Measurements from ENCODE around the gene STRADA. TPM values are rescaled to one million over a fixed set of nuclear protein-coding genes. Genes with fewer than 3 reads are reported as not detected.

The STRADA gene
- total RNA-seq, 1 donor from 2014 or later: 55.9 TPM

- Mint-ChIP-seq H3K27me3 (ENCODE audit: low read depth) (no peaks in the 10 kb centered on the region), H3K9me3 (no peaks in the 10 kb centered on the region), H3K4me3 (no peak overlapping the region), H3K4me1 (no peaks in the 10 kb centered on the region), H3K36me3 (ENCODE audit: low read depth) (peaks cover 10% of the 10 kb centered on the region), H3K27ac (ENCODE audit: unreplicated experiment) (no peak overlapping the region)
- no peak for DNase-seq (ENCODE audit: low read depth, low spot score)
- no peak for TF ChIP-seq CTCF (conservative IDR thresholded peaks at IDR 0.05)
Observed at GRCh38 chr17:63764716-63765115, 23.1 kb upstream of the STRADA start.

GRCh38 chr17:63762161-63763078 is 20.8 kb upstream of the STRADA start:
- H3K36me3 Mint-ChIP-seq (ENCODE audit: low read depth): peaks cover 10% of the 10 kb centered on the region
- DNase-seq (ENCODE audit: low read depth, low spot score): no peak
- no peak for TF ChIP-seq CTCF (conservative IDR thresholded peaks at IDR 0.05)
- no peaks in the 10 kb centered on the region for H3K4me1 Mint-ChIP-seq
- H3K9me3 Mint-ChIP-seq: no peaks in the 10 kb centered on the region
- H3K27me3 Mint-ChIP-seq (ENCODE audit: low read depth): no peaks in the 10 kb centered on the region
- no peak overlapping the region for H3K27ac Mint-ChIP-seq (ENCODE audit: unreplicated experiment)
- H3K4me3 Mint-ChIP-seq: no peak overlapping the region

DNA sequence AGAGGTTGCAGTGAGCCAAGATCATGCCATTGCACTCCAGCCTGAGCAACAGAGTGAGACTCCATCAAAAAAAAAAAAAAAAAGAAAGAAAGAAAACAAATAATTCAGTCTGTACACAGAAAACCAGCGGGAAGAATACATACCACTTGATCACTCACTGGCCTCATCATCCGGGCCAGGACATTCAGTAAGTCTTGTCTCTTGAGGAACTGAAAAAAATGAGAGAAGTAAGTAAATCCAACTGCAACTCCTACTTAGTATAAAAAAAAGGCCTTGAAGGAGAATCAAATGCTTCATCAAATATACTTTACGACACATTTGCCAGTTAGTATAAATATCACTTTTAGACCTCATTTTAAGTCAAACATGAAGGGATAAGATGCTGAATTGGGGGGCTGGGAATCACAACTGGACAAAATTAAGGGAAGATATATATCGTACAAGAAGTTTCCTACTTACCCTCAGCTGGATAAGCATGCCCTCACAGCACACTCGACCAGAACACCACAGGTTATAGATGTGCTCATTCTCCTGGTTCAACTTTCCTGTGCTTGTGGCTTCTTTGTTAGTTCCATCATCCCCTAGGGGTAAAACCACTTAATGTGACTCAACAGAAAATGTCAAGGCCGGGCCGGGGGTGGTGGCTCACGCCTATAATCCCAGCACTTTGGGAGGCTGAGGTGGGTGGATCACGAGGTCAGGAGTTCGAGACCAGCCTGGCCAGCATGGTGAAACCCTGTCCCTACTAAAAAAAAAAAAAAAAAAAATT is 19.4 kb upstream of the STRADA start:
- Mint-ChIP-seq H3K9me3 (no peaks in the 10 kb centered on the region), H3K36me3 (ENCODE audit: low read depth) (peaks cover 10% of the 10 kb centered on the region), H3K27me3 (ENCODE audit: low read depth) (no peaks in the 10 kb centered on the region), H3K27ac (ENCODE audit: unreplicated experiment) (no peak overlapping the region), H3K4me1 (no peaks in the 10 kb centered on the region), H3K4me3 (no peak overlapping the region)
- no peak for DNase-seq (ENCODE audit: low read depth, low spot score)
- TF ChIP-seq CTCF (conservative IDR thresholded peaks at IDR 0.05): no peak

DNA sequence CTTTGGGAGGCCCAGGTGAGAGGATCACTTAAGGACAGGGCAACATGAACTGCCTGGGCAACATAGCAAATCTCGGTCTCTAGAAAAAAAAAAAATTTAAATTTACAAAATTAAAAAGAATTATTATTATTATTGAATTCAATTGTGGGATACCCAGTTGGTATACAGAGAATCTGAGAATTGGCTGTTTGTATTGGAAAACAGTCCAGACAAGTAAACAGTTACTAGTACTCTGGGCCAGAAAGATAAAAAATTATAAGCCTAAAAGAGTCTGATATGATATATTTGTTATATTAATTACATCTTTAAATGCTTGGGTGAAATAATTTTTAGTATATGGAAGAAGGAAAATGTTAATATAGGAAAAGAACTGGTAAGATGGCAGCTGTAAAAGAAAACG is 16.8 kb upstream of the STRADA start:
- peaks cover 6% of the 10 kb centered on the region for H3K36me3 Mint-ChIP-seq (ENCODE audit: low read depth)
- no peaks in the 10 kb centered on the region for H3K4me1 Mint-ChIP-seq
- no peak for DNase-seq (ENCODE audit: low read depth, low spot score)
- TF ChIP-seq CTCF (conservative IDR thresholded peaks at IDR 0.05): no peak
- H3K27me3 Mint-ChIP-seq (ENCODE audit: low read depth): no peaks in the 10 kb centered on the region
- H3K9me3 Mint-ChIP-seq: no peaks in the 10 kb centered on the region
- H3K4me3 Mint-ChIP-seq: no peak overlapping the region
- no peak overlapping the region for H3K27ac Mint-ChIP-seq (ENCODE audit: unreplicated experiment)

DNA sequence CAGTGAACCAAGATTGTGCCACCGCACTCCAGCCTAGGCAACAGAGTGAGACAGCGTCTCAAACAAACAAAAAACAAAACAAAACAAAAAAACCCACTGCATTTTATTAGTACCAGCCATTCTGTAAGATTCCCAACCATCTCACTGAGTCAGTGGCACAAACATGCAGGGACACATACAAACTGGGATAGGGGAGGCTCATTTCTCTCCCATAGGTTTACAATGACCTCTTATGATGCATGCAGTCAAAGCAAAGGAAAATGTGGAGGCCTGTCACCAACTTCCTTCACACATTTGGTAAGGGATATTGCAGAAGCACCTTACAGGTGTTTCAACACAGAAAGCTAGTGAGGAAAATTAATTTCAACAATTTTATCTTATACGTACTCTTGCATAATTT is 12.4 kb upstream of the STRADA start:
- no peak for DNase-seq (ENCODE audit: low read depth, low spot score)
- no peak overlapping the region for H3K27ac Mint-ChIP-seq (ENCODE audit: unreplicated experiment)
- peaks cover 4% of the 10 kb centered on the region for H3K36me3 Mint-ChIP-seq (ENCODE audit: low read depth)
- H3K9me3 Mint-ChIP-seq: no peaks in the 10 kb centered on the region
- TF ChIP-seq CTCF (conservative IDR thresholded peaks at IDR 0.05): no peak
- no peaks in the 10 kb centered on the region for H3K27me3 Mint-ChIP-seq (ENCODE audit: low read depth)
- H3K4me3 Mint-ChIP-seq: no peak overlapping the region
- H3K4me1 Mint-ChIP-seq: no peaks in the 10 kb centered on the region
